Smooth muscle cell (in vitro differentiated cells): ENCODE results near the gene ITGA2. TPM values are rescaled to one million over a fixed set of nuclear protein-coding genes. Genes with fewer than 3 reads are reported as not detected.
A peak's percentile ranks its signal among the peaks of the same experiment; 100 is the strongest.

Experiments used
- DNase-seq: peaks from one replicate; lab custom pipeline; 2025; ENCODE audit not compliant: unreplicated experiment; lab: John Stamatoyannopoulos, UW
- H2AFZ ChIP-seq: fragments of 200-600 bp; sonication (generic); 2 replicates; pipeline ENCODE4 v1.6.0; 2016; ENCODE audit warnings: antibody characterized with exemption, low read depth, mild to moderate bottlenecking
- H3F3A ChIP-seq: fragments of 200-600 bp; sonication (generic); 2 replicates; pipeline ENCODE4 v1.6.0; 2017; ENCODE audit warnings: antibody characterized with exemption, low read depth
- H3K27ac ChIP-seq: fragments of 200-600 bp; sonication (generic); 2 replicates; pipeline ENCODE4 v1.5.1; 2016; ENCODE audit warnings: low read depth, mild to moderate bottlenecking
- H3K27me3 ChIP-seq: fragments of 200-600 bp; sonication (generic); 2 replicates; pipeline ENCODE4 v1.6.1; 2016; ENCODE audit warnings: low read depth, mild to moderate bottlenecking
- H3K36me3 ChIP-seq: fragments of 200-600 bp; sonication (generic); 2 replicates; pipeline ENCODE4 v1.5.1; 2016; ENCODE audit warnings: low read depth
- H3K4me1 ChIP-seq: fragments of 200-600 bp; sonication (generic); 2 replicates; pipeline ENCODE4 v1.5.1; 2016; ENCODE audit warnings: low read depth
- H3K4me2 ChIP-seq: fragments of 200-600 bp; sonication (generic); 2 replicates; pipeline ENCODE4 v1.6.0; 2016; ENCODE audit warnings: mild to moderate bottlenecking
- H3K4me3 ChIP-seq: fragments of 200-600 bp; sonication (generic); 2 replicates; pipeline ENCODE4 v1.5.1; 2016; ENCODE audit warnings: mild to moderate bottlenecking
- H3K79me2 ChIP-seq: fragments of 200-600 bp; sonication (generic); 2 replicates; pipeline ENCODE4 v1.6.0; 2016; ENCODE audit warnings: low read depth, mild to moderate bottlenecking
- H3K9ac ChIP-seq: fragments of 200-600 bp; sonication (generic); 2 replicates; pipeline ENCODE4 v1.6.0; 2016; ENCODE audit warnings: low read depth
- H3K9me3 ChIP-seq: fragments of 200-600 bp; sonication (generic); replicated peaks from 2 replicates; pipeline ENCODE4 v1.5.1; 2016; ENCODE audit warnings: low read depth
- H4K20me1 ChIP-seq: fragments of 200-600 bp; sonication (generic); 2 replicates; pipeline ENCODE4 v1.6.0; 2016; ENCODE audit warnings: low read depth
- WGBS: methylation state at CpG from one replicate; pipeline ENCODE4 v1.1.7; 2016; ENCODE audit warnings: low lambda C conversion rate; 5-methylcytosine and 5-hydroxymethylcytosine counted together
- polyA plus RNA-seq: library from polyadenylated mRNA; unstranded; fragments of >200 nt; fragmentation: Nextera tagmentation; extraction: Ambion mirVana; gene quantifications from 2 replicates; pipeline ENCODE4 v1.2.1, GENCODE V29; 2016
- total RNA-seq: library from RNA; depleted of rRNA; stranded (reverse); fragments of >200 nt; gene quantifications from 2 replicates; pipeline ENCODE4 v1.2.3, GENCODE V29; 2014
- TF ChIP-seq, protein P1 (sequence below): fragments of 200-600 bp; sonication (generic); IDR thresholded peaks from 2 replicates; pipeline ENCODE4 v1.5.1; 2017; ENCODE audit warnings: borderline replicate concordance, mild to moderate bottlenecking, antibody characterized with exemption; ENCODE audit not compliant: insufficient read depth, poor library complexity, severe bottlenecking

ITGA2 gene
- total and polyA plus RNA-seq, 2 experiments from 2014 or later: 1.5 to 19.2 TPM

DNA sequence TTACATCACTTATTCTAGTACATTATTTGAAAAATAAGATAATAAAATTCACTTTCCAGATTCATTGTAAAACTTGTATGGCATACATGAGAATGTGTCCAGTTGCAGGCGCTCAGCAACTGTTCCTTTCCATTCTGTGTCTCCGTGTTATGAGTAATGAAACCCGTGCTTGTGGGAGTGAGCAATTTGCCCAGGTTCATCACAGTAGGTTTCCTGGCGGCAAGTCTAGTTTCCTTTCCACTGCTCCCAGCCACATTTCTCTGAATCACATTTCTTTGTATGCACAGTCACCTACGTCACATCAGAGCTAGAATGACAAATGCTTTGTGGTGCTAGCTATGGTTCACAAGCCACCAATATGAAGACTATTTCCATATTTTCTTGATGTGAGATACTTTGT is 80.5 kb downstream of the ITGA2 start:
- Histone ChIP-seq H3K4me1 (no peaks in the 10 kb centered on the region), H3K9me3 (no peaks in the 10 kb centered on the region), H3K4me2 (no peak overlapping the region), H3K36me3 (no peaks in the 10 kb centered on the region), H3K27me3 (no peaks in the 10 kb centered on the region), H3K27ac (no peak overlapping the region), H3F3A (no peaks in the 10 kb centered on the region), H4K20me1 (no peaks in the 10 kb centered on the region), H3K4me3 (no peak overlapping the region), H3K9ac (no peak overlapping the region), H3K79me2 (no peaks in the 10 kb centered on the region), H2AFZ (no peak overlapping the region)
- WGBS: 90% methylated on average over 5 of the region's 5 CpGs
- no peak for DNase-seq
- TF ChIP-seq, protein P1, sequence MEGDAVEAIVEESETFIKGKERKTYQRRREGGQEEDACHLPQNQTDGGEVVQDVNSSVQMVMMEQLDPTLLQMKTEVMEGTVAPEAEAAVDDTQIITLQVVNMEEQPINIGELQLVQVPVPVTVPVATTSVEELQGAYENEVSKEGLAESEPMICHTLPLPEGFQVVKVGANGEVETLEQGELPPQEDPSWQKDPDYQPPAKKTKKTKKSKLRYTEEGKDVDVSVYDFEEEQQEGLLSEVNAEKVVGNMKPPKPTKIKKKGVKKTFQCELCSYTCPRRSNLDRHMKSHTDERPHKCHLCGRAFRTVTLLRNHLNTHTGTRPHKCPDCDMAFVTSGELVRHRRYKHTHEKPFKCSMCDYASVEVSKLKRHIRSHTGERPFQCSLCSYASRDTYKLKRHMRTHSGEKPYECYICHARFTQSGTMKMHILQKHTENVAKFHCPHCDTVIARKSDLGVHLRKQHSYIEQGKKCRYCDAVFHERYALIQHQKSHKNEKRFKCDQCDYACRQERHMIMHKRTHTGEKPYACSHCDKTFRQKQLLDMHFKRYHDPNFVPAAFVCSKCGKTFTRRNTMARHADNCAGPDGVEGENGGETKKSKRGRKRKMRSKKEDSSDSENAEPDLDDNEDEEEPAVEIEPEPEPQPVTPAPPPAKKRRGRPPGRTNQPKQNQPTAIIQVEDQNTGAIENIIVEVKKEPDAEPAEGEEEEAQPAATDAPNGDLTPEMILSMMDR: no peak

DNA sequence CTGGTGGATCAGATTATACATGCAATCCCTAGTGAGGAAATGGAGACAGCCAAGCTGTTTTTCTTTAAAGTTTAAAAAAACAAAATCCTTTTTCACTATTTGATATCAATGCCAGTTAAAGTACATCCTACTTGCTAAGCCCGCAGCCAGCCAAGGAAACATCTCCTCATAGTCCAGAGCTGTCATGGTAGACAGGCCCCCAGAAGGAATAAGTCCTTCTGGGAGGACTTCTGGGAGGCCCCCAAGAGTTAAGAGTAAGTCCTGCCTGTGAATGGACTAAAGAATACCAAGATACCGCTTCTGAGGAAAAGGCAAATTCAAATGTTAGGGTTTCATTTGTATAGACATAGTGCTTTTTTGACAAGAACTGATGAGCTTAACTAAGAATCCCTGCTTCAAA is 82.1 kb downstream of the ITGA2 start:
- DNase-seq: no peak
- Histone ChIP-seq H3K4me3 (no peak overlapping the region), H4K20me1 (no peaks in the 10 kb centered on the region), H3F3A (no peaks in the 10 kb centered on the region), H3K4me2 (peak overlapping the region; percentile 26), H3K9ac (no peak overlapping the region), H3K36me3 (no peaks in the 10 kb centered on the region), H3K9me3 (no peaks in the 10 kb centered on the region), H3K4me1 (no peaks in the 10 kb centered on the region), H3K27me3 (no peaks in the 10 kb centered on the region), H2AFZ (peak overlapping the region; percentile 44), H3K27ac (peak overlapping the region; percentile 66), H3K79me2 (no peaks in the 10 kb centered on the region)
- WGBS: 87% methylated on average over 2 of the region's 2 CpGs
- TF ChIP-seq, protein P1: no peak

GRCh38 chr5:53071738-53072137 is 82.6 kb downstream of the ITGA2 start:
- peak overlapping the region; percentile 44 for H2AFZ ChIP-seq
- no peaks in the 10 kb centered on the region for H3K9me3 ChIP-seq
- no peaks in the 10 kb centered on the region for H3F3A ChIP-seq
- H3K4me2 ChIP-seq: no peak overlapping the region
- H3K27me3 ChIP-seq: no peaks in the 10 kb centered on the region
- TF ChIP-seq, protein P1: no peak
- H3K27ac ChIP-seq: peak overlapping the region; percentile 66
- no peaks in the 10 kb centered on the region for H3K4me1 ChIP-seq
- H3K79me2 ChIP-seq: no peaks in the 10 kb centered on the region
- DNase-seq: no peak
- 26% methylated on average over 2 of the region's 2 CpGs for WGBS
- H4K20me1 ChIP-seq: no peaks in the 10 kb centered on the region
- H3K9ac ChIP-seq: no peak overlapping the region
- no peak overlapping the region for H3K4me3 ChIP-seq
- no peaks in the 10 kb centered on the region for H3K36me3 ChIP-seq

- no peaks in the 10 kb centered on the region for H3K27me3 ChIP-seq
- no peaks in the 10 kb centered on the region for H3K36me3 ChIP-seq
- no peaks in the 10 kb centered on the region for H3F3A ChIP-seq
- H4K20me1 ChIP-seq: no peaks in the 10 kb centered on the region
- DNase-seq: no peak
- no peak overlapping the region for H2AFZ ChIP-seq
- TF ChIP-seq, protein P1: no peak
- no peak overlapping the region for H3K27ac ChIP-seq
- H3K4me3 ChIP-seq: no peak overlapping the region
- no peak overlapping the region for H3K4me2 ChIP-seq
- WGBS: 79% methylated on average over 2 of the region's 2 CpGs
- no peaks in the 10 kb centered on the region for H3K4me1 ChIP-seq
- H3K79me2 ChIP-seq: no peaks in the 10 kb centered on the region
- no peak overlapping the region for H3K9ac ChIP-seq
- H3K9me3 ChIP-seq: no peaks in the 10 kb centered on the region
These were observed 84.2 kb downstream of the ITGA2 start for GRCh38 chr5:53073348-53073747.
